GM12873 (cell line): ENCODE results near the gene CACNA1B.

ENCODE experiments used
- TF ChIP-seq, protein P1 (sequence below): IDR thresholded peaks from 2 replicates; pipeline ENCODE4 v1.5.1; 2012; ENCODE audit warnings: low read depth, mild to moderate bottlenecking, moderate library complexity, low read length, control low read depth; ENCODE audit not compliant: insufficient read depth; ENCODE audit errors: missing control alignments

CACNA1B gene

DNA sequence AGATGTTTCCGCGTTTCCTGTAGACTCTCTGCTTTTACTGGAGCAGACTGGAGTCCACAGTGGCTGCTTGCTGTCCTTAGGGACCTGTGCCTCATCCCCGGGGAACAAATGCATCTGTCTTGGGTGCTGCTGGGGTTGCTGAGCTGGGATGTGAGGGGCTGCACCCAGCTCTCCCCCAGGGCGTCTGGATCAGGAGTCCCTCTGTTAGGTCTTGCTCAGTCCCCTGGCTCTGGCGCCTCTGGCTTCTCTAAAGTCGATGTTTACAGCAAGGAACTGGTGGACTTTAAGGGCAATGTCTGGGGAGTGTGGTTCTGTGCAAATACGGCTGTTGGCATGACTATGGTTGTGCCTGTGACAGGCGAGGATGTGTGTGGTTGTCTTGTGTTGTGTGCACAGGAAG is 91.4 kb downstream of the CACNA1B start:
- TF ChIP-seq, protein P1, sequence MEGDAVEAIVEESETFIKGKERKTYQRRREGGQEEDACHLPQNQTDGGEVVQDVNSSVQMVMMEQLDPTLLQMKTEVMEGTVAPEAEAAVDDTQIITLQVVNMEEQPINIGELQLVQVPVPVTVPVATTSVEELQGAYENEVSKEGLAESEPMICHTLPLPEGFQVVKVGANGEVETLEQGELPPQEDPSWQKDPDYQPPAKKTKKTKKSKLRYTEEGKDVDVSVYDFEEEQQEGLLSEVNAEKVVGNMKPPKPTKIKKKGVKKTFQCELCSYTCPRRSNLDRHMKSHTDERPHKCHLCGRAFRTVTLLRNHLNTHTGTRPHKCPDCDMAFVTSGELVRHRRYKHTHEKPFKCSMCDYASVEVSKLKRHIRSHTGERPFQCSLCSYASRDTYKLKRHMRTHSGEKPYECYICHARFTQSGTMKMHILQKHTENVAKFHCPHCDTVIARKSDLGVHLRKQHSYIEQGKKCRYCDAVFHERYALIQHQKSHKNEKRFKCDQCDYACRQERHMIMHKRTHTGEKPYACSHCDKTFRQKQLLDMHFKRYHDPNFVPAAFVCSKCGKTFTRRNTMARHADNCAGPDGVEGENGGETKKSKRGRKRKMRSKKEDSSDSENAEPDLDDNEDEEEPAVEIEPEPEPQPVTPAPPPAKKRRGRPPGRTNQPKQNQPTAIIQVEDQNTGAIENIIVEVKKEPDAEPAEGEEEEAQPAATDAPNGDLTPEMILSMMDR: no peak

DNA sequence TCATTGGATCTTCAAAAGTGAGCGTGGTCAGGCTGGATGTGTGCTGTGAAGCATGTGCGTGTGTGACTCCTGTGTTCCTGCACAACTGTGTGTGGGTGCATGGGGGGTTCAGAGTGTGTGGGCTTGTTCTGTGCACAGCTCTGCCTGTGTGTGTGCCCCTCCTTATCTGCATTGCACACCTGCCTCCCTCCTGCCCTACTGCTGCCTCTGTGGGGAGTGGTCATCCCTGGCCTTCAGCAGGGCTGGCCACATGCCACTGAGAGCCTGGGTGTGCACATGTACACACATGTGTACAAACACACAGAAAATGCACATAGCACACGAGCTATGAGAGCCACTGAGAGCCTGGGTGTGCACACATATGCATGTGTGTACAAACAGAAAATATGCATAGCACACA is 92.1 kb downstream of the CACNA1B start:
- TF ChIP-seq, protein P1: no peak

DNA sequence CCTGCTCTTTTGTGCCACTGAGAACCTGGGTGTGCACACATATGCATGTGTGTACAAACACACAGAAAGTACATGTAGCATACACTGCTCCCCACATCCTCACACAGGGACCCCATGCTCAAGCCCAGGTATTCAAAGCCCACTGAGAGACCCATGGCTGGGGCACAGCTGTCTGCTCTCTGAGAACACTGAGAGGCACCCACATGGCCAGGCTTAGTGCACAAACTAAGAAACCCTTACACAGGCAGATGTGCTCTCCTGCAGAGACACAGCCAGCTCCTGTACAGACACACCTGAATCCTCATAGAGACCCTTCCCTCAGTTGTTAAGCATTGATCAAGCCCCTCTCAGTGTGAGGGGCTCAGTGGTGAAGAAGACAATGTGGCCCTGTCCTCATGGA is 92.5 kb downstream of the CACNA1B start:
- TF ChIP-seq, protein P1: no peak

DNA sequence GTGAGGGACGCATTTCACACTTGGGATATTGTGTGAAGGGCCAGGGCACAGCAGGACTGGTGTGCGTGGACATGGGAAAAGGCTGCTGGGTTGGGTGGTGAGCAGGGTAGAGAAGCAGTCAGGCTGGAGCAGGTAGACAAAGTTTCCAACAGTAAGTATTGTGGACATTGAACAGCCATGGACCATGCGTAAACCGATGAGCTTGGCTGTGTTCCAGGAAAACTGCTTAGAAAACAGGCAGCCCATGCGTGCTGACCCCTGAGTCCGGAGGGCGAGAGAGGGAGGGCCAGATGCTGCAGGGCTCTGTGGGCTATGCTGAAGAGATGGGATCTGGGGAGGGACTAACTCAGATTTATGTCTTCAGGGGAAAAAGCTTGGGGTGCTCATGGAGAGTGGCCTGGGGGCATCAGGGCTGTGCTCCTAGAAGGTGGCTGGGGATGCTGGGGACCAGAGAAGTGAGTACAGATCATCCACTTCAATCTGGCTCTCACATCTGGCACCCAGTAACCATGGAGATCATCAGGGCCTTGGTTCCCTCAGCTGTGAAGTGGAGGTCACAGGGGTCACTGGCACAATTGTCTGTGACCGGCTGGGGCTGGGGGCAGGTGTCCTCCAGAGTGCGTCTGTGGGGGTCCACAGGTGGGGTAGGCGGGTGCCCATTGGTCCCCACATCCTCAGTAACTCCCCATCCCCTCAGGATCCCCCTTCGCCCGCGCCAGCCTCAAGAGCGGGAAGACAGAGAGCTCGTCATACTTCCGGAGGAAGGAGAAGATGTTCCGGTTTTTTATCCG is 93.3 kb downstream of the CACNA1B start:
- TF ChIP-seq, protein P1: no peak

DNA sequence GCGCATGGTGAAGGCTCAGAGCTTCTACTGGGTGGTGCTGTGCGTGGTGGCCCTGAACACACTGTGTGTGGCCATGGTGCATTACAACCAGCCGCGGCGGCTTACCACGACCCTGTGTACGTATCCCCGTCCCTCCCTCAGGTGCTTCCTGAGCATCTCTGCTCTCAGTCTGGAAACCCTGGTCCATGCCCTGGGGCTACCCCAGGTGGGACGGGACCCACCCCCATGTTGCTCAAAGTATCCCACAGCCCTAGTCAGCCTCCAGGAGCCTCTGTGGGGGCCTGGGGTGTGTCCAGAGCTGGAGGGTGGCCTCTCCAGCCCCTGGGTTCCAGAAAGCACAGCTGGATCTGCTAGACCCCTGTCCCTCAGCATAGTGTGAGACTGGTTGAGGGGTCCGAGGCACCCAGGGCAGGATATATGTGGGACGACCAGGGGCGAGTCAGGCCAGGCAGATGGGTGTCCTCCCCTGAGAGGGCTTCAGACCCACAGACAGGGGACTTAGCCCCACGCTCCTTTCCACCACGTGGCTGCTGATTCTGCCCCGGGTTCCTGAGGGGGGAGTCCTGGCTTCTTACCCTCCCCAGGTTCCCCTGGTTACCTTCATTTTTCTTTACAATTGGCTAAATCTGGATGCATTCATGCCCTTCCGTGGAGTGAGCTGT is 94.0 kb downstream of the CACNA1B start:
- TF ChIP-seq, protein P1: no peak

DNA sequence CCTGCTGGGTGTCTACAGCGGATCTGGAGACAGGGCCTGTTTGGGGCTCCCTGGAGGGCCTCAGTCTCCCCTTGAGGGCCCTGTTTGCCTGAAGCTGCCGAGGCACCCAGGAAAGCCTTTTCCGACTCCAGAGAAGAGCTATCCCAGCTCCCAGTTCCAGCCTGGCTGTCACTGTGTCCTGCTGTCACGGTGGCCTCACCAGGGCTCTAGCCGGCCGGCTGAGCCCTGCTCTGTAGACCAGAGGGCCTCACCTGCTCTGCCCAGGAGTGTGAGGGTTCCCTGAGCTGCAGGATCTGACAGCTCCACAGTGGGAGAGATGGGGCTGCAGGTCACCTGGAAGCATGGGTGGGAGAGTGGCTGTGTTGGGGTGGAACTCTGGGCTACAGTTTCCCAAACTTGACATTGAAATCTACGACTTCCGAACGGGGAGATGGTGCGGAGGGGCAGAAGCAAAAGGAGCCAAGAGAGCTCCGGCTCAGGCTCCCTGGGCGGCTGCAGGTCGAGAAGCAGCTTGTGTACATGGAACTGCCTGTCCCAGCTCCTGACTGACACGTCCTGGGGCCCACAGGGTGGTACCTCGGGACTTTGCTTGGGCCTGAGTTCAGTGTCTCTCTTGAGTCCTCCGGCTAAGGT is 94.9 kb downstream of the CACNA1B start:
- TF ChIP-seq, protein P1: no peak

DNA sequence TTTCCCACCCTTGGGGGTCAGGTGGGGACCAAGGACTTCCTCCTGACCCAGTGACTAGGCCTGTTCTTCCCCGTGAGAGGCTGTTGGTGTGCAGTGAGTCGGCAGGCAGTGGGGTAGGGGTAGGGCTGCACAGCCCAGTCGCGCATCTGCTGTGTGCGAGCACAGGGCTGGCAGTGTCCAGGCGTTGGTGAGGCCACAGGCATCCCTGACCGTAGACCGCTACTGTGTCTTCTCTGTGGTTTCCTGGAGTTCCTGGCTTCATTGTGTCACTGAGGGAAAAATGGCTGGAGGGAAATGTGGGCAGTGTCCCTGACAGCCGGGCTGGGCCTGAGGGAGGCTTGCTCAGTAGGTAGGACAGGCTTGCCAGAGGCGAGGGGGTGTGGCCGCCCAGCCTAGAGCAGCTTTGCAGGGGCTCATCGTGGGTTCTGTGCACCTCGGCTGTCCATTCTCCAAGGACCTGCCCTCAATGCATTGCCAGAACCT is 95.4 kb downstream of the CACNA1B start:
- TF ChIP-seq, protein P1: no peak
